Central memory CD8-positive, alpha-beta T cell (primary cell): Measurements from ENCODE around the gene C1QTNF1.
"Not testable (repeated sequence)": the region's sequence is repeated elsewhere in the genome, so short reads cannot be mapped to it uniquely, and the experiment has no call there.

Experiments used
- ATAC-seq: fragments of 150-1000 bp; cut with Tn5 transposase; replicated peaks from 2 replicates; pipeline ENCODE4 v1.10.0; 2022; ENCODE audit warnings: mild to moderate bottlenecking, moderate FRiP score, moderate number of reproducible peaks; ENCODE audit not compliant: poor library complexity, severe bottlenecking; ENCODE audit errors: extremely low read depth
- DNase-seq, 2 donors: peaks; one replicate each; pipeline ENCODE4 v3.0.0; 2021; ENCODE audit warnings: low spot score in 2 of 2
- H3K27ac Mint-ChIP-seq: one replicate; pipeline ENCODE4 v1.8.0; 2022; ENCODE audit warnings: low read depth, mild to moderate bottlenecking, moderate library complexity, mixed read lengths
- H3K27me3 Mint-ChIP-seq: one replicate; pipeline ENCODE4 v1.8.0; 2022; ENCODE audit warnings: mixed read lengths
- H3K36me3 Mint-ChIP-seq: one replicate; pipeline ENCODE4 v1.8.0; 2022; ENCODE audit warnings: mild to moderate bottlenecking, moderate library complexity, mixed read lengths; ENCODE audit not compliant: insufficient read depth
- H3K4me1 Mint-ChIP-seq: one replicate; pipeline ENCODE4 v1.8.0; 2022; ENCODE audit warnings: mixed read lengths
- H3K4me3 Mint-ChIP-seq: one replicate; pipeline ENCODE4 v1.8.0; 2022; ENCODE audit warnings: mild to moderate bottlenecking, moderate library complexity, mixed read lengths
- H3K9me3 Mint-ChIP-seq: one replicate; pipeline ENCODE4 v1.8.0; 2022; ENCODE audit warnings: mixed read lengths

Gene C1QTNF1

GRCh38 chr17:79055197-79055596 lies 31.2 kb downstream of the C1QTNF1 start:
- H3K27me3 Mint-ChIP-seq = peaks cover 38% of the 10 kb centered on the region

GRCh38 chr17:79057737-79058385 lies 33.9 kb downstream of the C1QTNF1 start:
- DNase-seq (no peak), ATAC-seq (no peak)
- no peak overlapping the region for H3K4me3 Mint-ChIP-seq
- H3K27me3 Mint-ChIP-seq = peaks cover 25% of the 10 kb centered on the region
- H3K9me3 Mint-ChIP-seq = peaks cover 6% of the 10 kb centered on the region
- no peak overlapping the region for H3K27ac Mint-ChIP-seq
- H3K4me1 Mint-ChIP-seq = no peaks in the 10 kb centered on the region
- H3K36me3 Mint-ChIP-seq = no peaks in the 10 kb centered on the region

More at GRCh38 chr17:79055197-79055596, 31.2 kb downstream of the C1QTNF1 start:
- Mint-ChIP-seq H3K27ac (no peak overlapping the region), H3K4me3 (no peak overlapping the region), H3K9me3 (peaks cover 6% of the 10 kb centered on the region), H3K36me3 (no peaks in the 10 kb centered on the region), H3K4me1 (no peaks in the 10 kb centered on the region)
- no peak for DNase-seq
- ATAC-seq = no peak

DNA sequence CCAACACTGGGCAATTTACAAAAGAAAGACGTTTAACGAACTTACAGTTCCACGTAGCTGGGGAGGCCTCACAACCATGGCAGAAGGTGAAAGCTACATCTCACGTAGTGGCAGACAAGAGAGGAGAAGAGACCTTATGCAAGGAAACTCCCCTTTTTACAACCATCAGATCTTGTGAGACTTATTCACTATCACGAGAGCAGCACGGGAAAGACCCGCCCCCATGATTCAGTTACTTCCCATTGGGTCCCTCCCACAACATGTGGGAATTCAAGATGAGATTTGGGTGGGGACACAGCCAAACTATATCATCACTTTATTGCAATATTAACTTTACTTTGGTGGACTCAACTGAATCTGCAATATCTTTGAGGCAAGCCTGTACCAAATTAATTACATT lies 38.7 kb downstream of the C1QTNF1 start:
- ATAC-seq (no peak), DNase-seq (no peak)
- Mint-ChIP-seq H3K4me1 (peaks cover 5% of the 10 kb centered on the region), H3K27ac (no peak overlapping the region), H3K27me3 (peaks cover 11% of the 10 kb centered on the region), H3K4me3 (no peak overlapping the region), H3K9me3 (no peaks in the 10 kb centered on the region), H3K36me3 (no peaks in the 10 kb centered on the region)

DNA sequence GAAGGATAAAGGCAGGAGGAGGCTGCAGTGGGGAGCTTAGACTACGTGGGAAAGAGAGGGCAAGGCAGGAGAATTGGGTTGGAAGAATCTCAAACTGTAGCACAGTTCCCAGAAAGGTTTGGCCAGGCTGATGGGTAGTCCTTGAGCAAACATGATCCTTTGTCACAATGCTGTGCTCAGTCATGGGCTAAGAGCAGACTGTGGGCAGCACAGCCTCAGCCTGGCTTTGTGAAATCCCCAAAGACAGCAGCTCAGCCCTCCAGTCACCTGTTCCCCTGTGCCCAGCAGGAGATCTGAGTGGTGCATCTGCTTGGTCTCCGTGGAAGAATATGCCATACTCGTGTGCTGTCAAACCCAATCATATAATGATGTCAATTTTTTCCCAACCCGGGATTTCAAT lies 40.1 kb downstream of the C1QTNF1 start:
- ATAC-seq (no peak), DNase-seq (no peak)
- Mint-ChIP-seq H3K4me1 (peaks cover 5% of the 10 kb centered on the region), H3K36me3 (no peaks in the 10 kb centered on the region), H3K27me3 (peaks cover under 1% of the 10 kb centered on the region), H3K27ac (no peak overlapping the region), H3K4me3 (no peak overlapping the region), H3K9me3 (no peaks in the 10 kb centered on the region)

DNA sequence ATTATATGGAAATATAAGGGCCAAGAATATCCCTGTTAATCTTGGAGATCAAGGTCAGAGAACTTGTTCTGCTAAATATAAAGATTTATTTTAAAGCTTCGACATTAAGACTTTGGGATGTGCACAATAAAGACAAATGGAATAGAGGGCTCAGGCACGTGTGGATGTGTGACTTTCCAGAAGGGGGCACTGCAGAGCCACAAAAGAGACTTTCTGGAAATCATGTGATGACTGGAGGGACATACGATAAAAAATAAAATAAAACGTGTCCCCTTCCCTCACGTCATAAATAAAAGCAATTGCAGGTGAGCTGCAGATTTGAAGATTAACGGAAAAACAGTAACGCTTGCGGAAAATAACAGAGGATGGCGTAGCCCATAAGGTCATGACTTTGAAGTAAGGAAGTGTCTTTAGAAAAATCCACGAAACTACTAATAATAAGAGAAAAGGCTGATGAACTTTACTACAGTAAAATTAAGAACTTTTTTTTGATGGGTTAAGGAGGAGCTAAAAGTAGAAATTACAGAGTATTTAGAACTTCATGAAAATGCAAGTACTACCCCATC lies 41.2 kb downstream of the C1QTNF1 start:
- Mint-ChIP-seq H3K27me3 (no peaks in the 10 kb centered on the region), H3K4me1 (peaks cover 5% of the 10 kb centered on the region), H3K27ac (peak overlapping the region; percentile 22), H3K4me3 (no peak overlapping the region), H3K9me3 (no peaks in the 10 kb centered on the region), H3K36me3 (no peaks in the 10 kb centered on the region)
- DNase-seq = no peak
- no peak for ATAC-seq

- peaks cover 5% of the 10 kb centered on the region for H3K4me1 Mint-ChIP-seq
- no peak overlapping the region for H3K4me3 Mint-ChIP-seq
- no peaks in the 10 kb centered on the region for H3K36me3 Mint-ChIP-seq
- DNase-seq = no peak
- no peaks in the 10 kb centered on the region for H3K9me3 Mint-ChIP-seq
- no peaks in the 10 kb centered on the region for H3K27me3 Mint-ChIP-seq
- no peak for ATAC-seq
- H3K27ac Mint-ChIP-seq = no peak overlapping the region
These were observed 43.0 kb downstream of the C1QTNF1 start for GRCh38 chr17:79066963-79067362.

DNA sequence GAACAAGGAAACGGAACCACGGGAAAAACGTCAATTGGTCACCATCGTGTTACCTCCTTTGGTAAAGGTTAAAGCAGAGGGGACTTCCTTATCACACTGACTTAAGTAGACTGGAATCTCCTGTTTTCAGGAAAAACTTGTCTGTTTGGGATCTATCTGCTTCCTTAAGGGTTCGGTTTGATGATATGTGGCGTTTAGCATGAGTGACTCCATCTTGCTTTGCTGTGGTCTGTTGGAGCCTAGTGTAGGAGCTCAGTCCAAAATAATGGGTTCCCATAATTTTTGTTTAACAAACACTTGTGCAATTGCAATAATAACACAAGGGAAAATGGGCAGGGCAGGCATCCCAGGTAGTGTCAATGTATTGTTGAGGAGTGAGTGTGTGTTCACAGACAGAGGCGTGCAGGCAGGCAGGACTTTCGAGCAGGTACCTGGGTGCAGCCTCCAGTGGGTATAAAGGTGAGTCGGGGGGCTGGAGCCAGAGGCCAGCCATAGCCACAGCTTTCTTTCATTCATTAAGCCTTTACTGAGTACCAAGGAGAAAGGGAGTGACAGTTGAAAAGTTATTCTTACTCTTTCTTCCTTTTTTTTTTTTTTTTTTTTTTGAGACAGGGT lies 46.4 kb downstream of the C1QTNF1 start:
- H3K27ac Mint-ChIP-seq = no peak overlapping the region
- ATAC-seq (no peak), DNase-seq (no peak)
- H3K4me3 Mint-ChIP-seq = no peak overlapping the region
- H3K36me3 Mint-ChIP-seq = no peaks in the 10 kb centered on the region
- H3K27me3 Mint-ChIP-seq = no peaks in the 10 kb centered on the region
- H3K4me1 Mint-ChIP-seq = peaks cover 4% of the 10 kb centered on the region
- no peaks in the 10 kb centered on the region for H3K9me3 Mint-ChIP-seq

DNA sequence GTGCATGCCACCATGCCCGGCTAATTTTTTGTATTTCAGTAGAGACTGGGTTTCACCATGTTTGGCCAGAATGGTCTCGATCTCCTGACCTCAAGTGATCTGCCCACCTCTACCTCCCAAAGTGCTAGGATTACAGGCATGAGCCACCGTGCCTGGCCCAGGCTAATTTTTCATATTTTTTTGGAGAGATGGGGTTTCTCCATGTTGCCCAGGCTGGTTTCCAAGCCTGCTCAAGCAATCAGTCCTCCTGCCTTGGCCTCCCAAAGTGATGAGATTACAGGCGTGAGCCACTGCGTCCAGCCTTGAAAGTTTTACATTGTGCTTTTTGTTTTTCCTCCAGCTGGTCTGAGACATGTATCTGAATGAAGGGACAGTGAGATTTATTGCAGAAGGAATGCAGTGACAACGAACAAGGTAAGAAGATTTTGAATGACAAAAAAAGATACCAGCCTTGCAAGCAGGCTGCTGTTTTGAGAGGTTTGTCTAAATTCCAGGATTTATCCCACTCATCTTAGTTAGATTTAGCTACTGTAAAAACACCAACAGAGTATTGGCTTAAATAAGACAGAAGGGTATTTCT lies 47.3 kb downstream of the C1QTNF1 start:
- Mint-ChIP-seq H3K4me3 (no peak overlapping the region), H3K27me3 (no peaks in the 10 kb centered on the region), H3K4me1 (peaks cover 12% of the 10 kb centered on the region), H3K36me3 (peaks cover 1% of the 10 kb centered on the region), H3K9me3 (no peaks in the 10 kb centered on the region), H3K27ac (no peak overlapping the region)
- no peak for DNase-seq
- ATAC-seq = no peak

DNA sequence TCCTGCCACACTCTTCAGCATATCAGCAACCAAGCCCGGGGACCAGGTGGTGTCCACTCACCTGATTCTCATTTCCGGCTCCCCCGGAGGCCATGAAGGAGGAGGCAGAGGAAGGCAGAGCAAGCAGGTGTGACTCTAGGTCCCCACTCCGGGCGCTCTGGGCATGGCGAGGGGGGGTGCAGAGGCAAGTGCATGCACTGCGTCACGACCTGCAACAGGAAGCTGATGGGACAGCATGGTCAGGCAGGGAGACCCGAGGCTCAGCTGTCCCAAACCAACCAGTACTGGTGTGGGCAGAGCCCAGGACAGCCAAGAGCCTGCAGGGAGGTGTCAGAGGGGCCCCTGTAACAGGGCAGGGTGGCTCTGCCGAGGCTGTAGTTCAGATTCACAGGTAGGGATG lies 48.6 kb downstream of the C1QTNF1 start:
- DNase-seq (no peak), ATAC-seq (no peak)
- Mint-ChIP-seq H3K27ac (no peak overlapping the region), H3K36me3 (peaks cover 3% of the 10 kb centered on the region), H3K9me3 (no peaks in the 10 kb centered on the region), H3K27me3 (no peaks in the 10 kb centered on the region), H3K4me1 (peaks cover 12% of the 10 kb centered on the region), H3K4me3 (no peak overlapping the region)

GRCh38 chr17:79073016-79073705 lies 49.2 kb downstream of the C1QTNF1 start:
- DNase-seq = no peak
- no peak for ATAC-seq
- peaks cover 12% of the 10 kb centered on the region for H3K4me1 Mint-ChIP-seq
- no peak overlapping the region for H3K27ac Mint-ChIP-seq
- no peaks in the 10 kb centered on the region for H3K27me3 Mint-ChIP-seq
- peaks cover 3% of the 10 kb centered on the region for H3K36me3 Mint-ChIP-seq
- no peak overlapping the region for H3K4me3 Mint-ChIP-seq
- no peaks in the 10 kb centered on the region for H3K9me3 Mint-ChIP-seq

DNA sequence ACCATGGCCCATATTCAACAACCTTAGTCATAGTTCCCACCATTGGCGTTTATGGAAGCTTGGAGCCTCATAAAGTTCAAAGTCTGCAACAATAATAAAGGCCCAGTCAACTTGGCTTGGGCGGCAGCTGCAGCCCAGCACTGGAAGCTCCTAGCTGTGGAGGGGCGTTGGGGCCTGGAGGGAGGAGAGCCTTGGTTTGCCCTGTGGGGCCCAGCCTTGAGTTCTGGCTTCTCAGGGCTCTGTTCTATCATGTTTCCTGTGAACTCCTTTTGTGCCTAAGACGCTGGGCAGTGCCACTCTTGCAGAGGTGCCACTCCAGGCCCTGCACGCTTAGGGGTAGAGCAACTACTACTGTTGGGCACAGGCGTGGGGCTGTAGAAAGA lies 49.7 kb downstream of the C1QTNF1 start:
- ATAC-seq = no peak
- Mint-ChIP-seq H3K4me1 (peaks cover 12% of the 10 kb centered on the region), H3K36me3 (peaks cover 3% of the 10 kb centered on the region), H3K27ac (no peak overlapping the region), H3K9me3 (no peaks in the 10 kb centered on the region), H3K27me3 (no peaks in the 10 kb centered on the region), H3K4me3 (no peak overlapping the region)
- DNase-seq = no peak

DNA sequence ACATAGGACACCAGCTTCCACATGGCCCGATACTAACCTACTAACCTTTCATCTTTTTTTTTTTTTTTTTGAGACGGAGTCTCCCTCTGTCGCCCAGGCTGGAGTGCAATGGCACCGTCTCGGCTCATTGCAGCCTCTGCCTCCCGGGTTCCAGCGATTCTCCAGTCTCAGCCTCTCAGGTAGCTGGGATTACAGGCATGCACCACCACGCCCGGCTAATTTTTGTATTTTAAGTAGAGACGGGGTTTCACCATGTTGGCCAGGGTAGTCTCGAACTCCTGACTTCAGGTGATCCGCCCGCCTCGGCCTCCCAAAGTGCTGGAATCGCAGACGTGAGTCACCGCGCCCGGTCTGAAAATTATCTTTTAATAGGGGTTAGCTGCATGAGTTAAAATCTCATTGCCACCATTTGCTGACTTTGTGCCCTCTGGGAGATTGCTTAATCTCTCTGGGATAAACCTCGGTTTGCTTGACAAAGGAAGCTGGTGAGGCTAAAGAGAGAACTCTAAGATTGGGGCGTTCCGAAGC lies 50.2 kb downstream of the C1QTNF1 start:
- not testable (repeated sequence) for H3K36me3 Mint-ChIP-seq, H3K9me3 Mint-ChIP-seq, H3K27me3 Mint-ChIP-seq, ATAC-seq, DNase-seq
- H3K4me1 Mint-ChIP-seq = peaks cover 12% of the 10 kb centered on the region
- peak overlapping the region; percentile 51 for H3K27ac Mint-ChIP-seq
- peak overlapping the region; percentile 76 for H3K4me3 Mint-ChIP-seq
